Right atrium auricular region (tissue), 2 donors: ENCODE measurements around the gene DYNLL1. TPM values are rescaled to one million over a fixed set of nuclear protein-coding genes. Genes with fewer than 3 reads are reported as not detected.

Experiments
- DNase-seq: peaks from one replicate; pipeline ENCODE4 v3.0.0-alpha.2; 2019; ENCODE audit warnings: low spot score
- H3K27ac ChIP-seq, 2 donors: fragments of 200-600 bp; sonication (generic); 1 replicate in 1 of 2; 2 replicates in 1 of 2; pipeline ENCODE4 v1.5.1; 2016 to 2019
- H3K27me3 ChIP-seq, 2 donors: fragments of 200-600 bp; sonication (generic); one replicate each; pipeline versions ENCODE4 v1.5.1 to v1.6.0; 2017 to 2019
- H3K36me3 ChIP-seq: fragments of 200-600 bp; sonication (generic); one replicate; pipeline ENCODE4 v1.5.1; 2016
- H3K4me1 ChIP-seq, 2 donors: fragments of 200-600 bp; sonication (generic); one replicate each; pipeline versions ENCODE4 v1.5.1 to v1.6.0; 2017 to 2019
- H3K4me3 ChIP-seq, 2 donors: fragments of 200-600 bp; sonication (generic); 1 replicate in 1 of 2; 2 replicates in 1 of 2; pipeline ENCODE4 v1.5.1; 2017 to 2019; ENCODE audit warnings: mild to moderate bottlenecking in 1 of 2, moderate library complexity in 1 of 2
- H3K9me3 ChIP-seq, 2 donors: fragments of 200-600 bp; sonication (generic); one replicate each; pipeline ENCODE4 v1.5.1; 2019
- CTCF ChIP-seq, 2 donors: fragments of 200-600 bp; sonication (generic); IDR thresholded peaks; one replicate each; pipeline ENCODE4 v1.5.1; 2019; ENCODE audit warnings: antibody characterized with exemption in 2 of 2
- total RNA-seq, 2 donors: library from RNA; depleted of rRNA; stranded (reverse); fragments of >200 nt; gene quantifications; one replicate each; pipeline ENCODE4 v1.1.0, GENCODE V29; 2016

Gene DYNLL1
- total RNA-seq, 2 donors from 2014 or later = 168 to 178 TPM

GRCh38 chr12:120466560-120467315, 29.2 kb upstream of the DYNLL1 start:
- Histone ChIP-seq H3K27ac (no peak overlapping the region), H3K27me3 (no peaks in the 10 kb centered on the region), H3K4me1 (peaks cover 0 to 35% of the 10 kb centered on the region in 2 donors), H3K4me3 (no peak overlapping the region), H3K9me3 (no peaks in the 10 kb centered on the region), H3K36me3 (peaks cover 48% of the 10 kb centered on the region)
- DNase-seq = no peak
- peak; percentile 30 to 59 for TF ChIP-seq CTCF (IDR thresholded peaks at IDR 0.05)

- Histone ChIP-seq H3K9me3 (no peaks in the 10 kb centered on the region), H3K4me1 (peaks cover 0 to 35% of the 10 kb centered on the region in 2 donors), H3K36me3 (peaks cover 41% of the 10 kb centered on the region), H3K27ac (no peak overlapping the region), H3K27me3 (no peaks in the 10 kb centered on the region), H3K4me3 (no peak overlapping the region)
- DNase-seq = no peak
- TF ChIP-seq CTCF (IDR thresholded peaks at IDR 0.05) = no peak
These were observed 28.5 kb upstream of the DYNLL1 start for GRCh38 chr12:120467439-120467838.

- no peak for TF ChIP-seq CTCF (IDR thresholded peaks at IDR 0.05)
These were observed 27.5 kb upstream of the DYNLL1 start for GRCh38 chr12:120468325-120468820.

GRCh38 chr12:120468821-120469449, 27.0 kb upstream of the DYNLL1 start:
- peak overlapping the region; percentile 67 to 87 for H3K4me3 ChIP-seq
- peaks cover 0 to 35% of the 10 kb centered on the region in 2 donors for H3K4me1 ChIP-seq
- no peak for DNase-seq

More at GRCh38 chr12:120468325-120468820, 27.5 kb upstream of the DYNLL1 start:
- peaks cover 0 to 35% of the 10 kb centered on the region in 2 donors for H3K4me1 ChIP-seq
- no peak for DNase-seq
- peak overlapping the region; percentile 67 to 87 for H3K4me3 ChIP-seq
- H3K36me3 ChIP-seq = peaks cover 31% of the 10 kb centered on the region
- no peaks in the 10 kb centered on the region for H3K27me3 ChIP-seq
- H3K27ac ChIP-seq = peak overlapping the region; percentile 85 to 94
- no peaks in the 10 kb centered on the region for H3K9me3 ChIP-seq

More at GRCh38 chr12:120468821-120469449, 27.0 kb upstream of the DYNLL1 start:
- H3K27ac ChIP-seq = peak overlapping the region; percentile 85 to 94
- H3K36me3 ChIP-seq = peaks cover 26% of the 10 kb centered on the region
- no peaks in the 10 kb centered on the region for H3K27me3 ChIP-seq
- H3K9me3 ChIP-seq = no peaks in the 10 kb centered on the region
- no peak for TF ChIP-seq CTCF (IDR thresholded peaks at IDR 0.05)
